A549 (cell line): Measurements from ENCODE around the gene ZNF280B. TPM values are rescaled to one million over a fixed set of nuclear protein-coding genes. Genes with fewer than 3 reads are reported as not detected.

ENCODE experiments used
- ATAC-seq, 2 experiments: fragments of 200-7000 bp in 1 of 2; fragments of >200 bp in 1 of 2; cut with Nextera tagmentation in 1 of 2; cut with Tn5 transposase in 1 of 2; 3 replicates each; pipeline versions ENCODE4 v1.8.0 to v1.9.1; 2018 to 2020; ENCODE audit warnings: mild to moderate bottlenecking in 1 of 2, moderate library complexity in 1 of 2
- CTCF ChIA-PET: fragments of 300-600 bp; sonication (Branson Sonifier 250); formaldehyde crosslinking; extraction: SDS; loops from one replicate; lab custom pipeline; 2021; ENCODE audit warnings: antibody characterized with exemption, inconsistent platforms; lab: Yijun Ruan, JAX
- POLR2A ChIA-PET: fragments of 350-600 bp; formaldehyde crosslinking; extraction: SDS; loops from one replicate; lab custom pipeline; 2021; ENCODE audit warnings: antibody characterized with exemption, inconsistent platforms; lab: Yijun Ruan, JAX
- DNase-seq, 2 experiments: peaks; one replicate each; pipeline versions ENCODE4 v3.0.0 to v3.0.0-alpha.2; 2011 to 2016; ENCODE audit warnings: low read depth in 1 of 2, low spot score in 1 of 2
- FAIRE-seq: peaks from 2 replicates; lab custom pipeline; 2011; peaks lifted over from hg19 to GRCh38; lab: Jason Lieb, UNC
- H3K27ac ChIP-seq, 2 experiments: fragments of >200 bp; sonication (Bioruptor Twin); formaldehyde crosslinking; 3 replicates each; pipeline ENCODE4 v1.5.1; 2016 to 2017
- H3K4me1 ChIP-seq: fragments of >200 bp; sonication (Bioruptor Twin); formaldehyde crosslinking; 3 replicates; pipeline ENCODE4 v1.6.1; 2016
- H3K4me2 ChIP-seq: fragments of >200 bp; sonication (Bioruptor Twin); formaldehyde crosslinking; 3 replicates; pipeline ENCODE4 v1.6.1; 2016
- H3K4me3 ChIP-seq: fragments of >200 bp; sonication (Bioruptor Twin); formaldehyde crosslinking; 3 replicates; pipeline ENCODE4 v1.5.1; 2016
- H3K9me3 ChIP-seq: fragments of >200 bp; sonication (Bioruptor Twin); formaldehyde crosslinking; 3 replicates; pipeline ENCODE4 v1.6.1; 2016
- BHLHE40 ChIP-seq: IDR thresholded peaks from 2 replicates; pipeline ENCODE4 v1.6.1; 2012; ENCODE audit warnings: low read depth, low read length, inconsistent platforms
- CBX2 ChIP-seq: fragments of 200-600 bp; sonication (generic); IDR thresholded peaks from 2 replicates; pipeline ENCODE4 v1.6.1; 2016; ENCODE audit warnings: low read depth, mild to moderate bottlenecking, borderline replicate concordance
- CHD2 ChIP-seq: fragments of 150-350 bp; IDR thresholded peaks from 2 replicates; pipeline ENCODE4 v1.6.1; 2014; ENCODE audit warnings: low read length; ENCODE audit not compliant: partially characterized antibody
- CHD4 ChIP-seq: fragments of 200-600 bp; sonication (generic); IDR thresholded peaks from 2 replicates; pipeline ENCODE4 v1.6.1; 2016; ENCODE audit warnings: antibody characterized with exemption, mild to moderate bottlenecking, borderline replicate concordance
- EHF ChIP-seq: fragments of 250-450 bp; sonication (Bioruptor Pico); IDR thresholded peaks from 2 replicates; pipeline ENCODE4 v1.5.0; 2020; ENCODE audit warnings: mild to moderate bottlenecking
- ESRRA ChIP-seq: fragments of 150-350 bp; IDR thresholded peaks from 2 replicates; pipeline ENCODE4 v1.6.1; 2014; ENCODE audit warnings: mild to moderate bottlenecking, low read length, borderline replicate concordance
- FOXS1 ChIP-seq: fragments of 250-450 bp; sonication (Bioruptor Pico); IDR thresholded peaks from 2 replicates; pipeline ENCODE4 v1.5.0; 2020; ENCODE audit warnings: mild to moderate bottlenecking, moderate library complexity
- JUN ChIP-seq, 2 experiments: fragments of >200 bp; sonication (Bioruptor Twin); formaldehyde crosslinking; IDR thresholded peaks; 2 replicates in 1 of 2; 3 replicates in 1 of 2; pipeline ENCODE4 v1.6.1; 2016 to 2017
- MAFK ChIP-seq: fragments of 450-650 bp; IDR thresholded peaks from 2 replicates; pipeline ENCODE4 v1.6.1; 2014; ENCODE audit not compliant: partially characterized antibody
- MAZ ChIP-seq: fragments of 150-350 bp; IDR thresholded peaks from 2 replicates; pipeline ENCODE4 v1.6.1; 2014; ENCODE audit warnings: antibody characterized with exemption, low read depth, low read length, borderline replicate concordance
- POLR2AphosphoS2 ChIP-seq: conservative IDR thresholded peaks from 2 replicates; pipeline ENCODE4 v1.6.1; 2012; ENCODE audit warnings: low read length, improper control_type of control experiment, inconsistent platforms
- RAD21 ChIP-seq, 2 experiments: fragments of >200 bp in 1 of 2; sonication (Bioruptor Twin) in 1 of 2; formaldehyde crosslinking in 1 of 2; IDR thresholded peaks in 1 of 2; conservative IDR thresholded peaks in 1 of 2; 2 replicates in 1 of 2; 3 replicates in 1 of 2; pipeline ENCODE4 v1.6.1; 2012 to 2018; ENCODE audit warnings: inconsistent platforms in 1 of 2
- RFX5 ChIP-seq: fragments of 450-650 bp; IDR thresholded peaks from 2 replicates; pipeline ENCODE4 v1.7.1; 2014; ENCODE audit warnings: antibody characterized with exemption, mild to moderate bottlenecking, moderate library complexity
- RNF2 ChIP-seq: fragments of 200-600 bp; sonication (generic); IDR thresholded peaks from 2 replicates; pipeline ENCODE4 v1.6.1; 2016; ENCODE audit warnings: low read depth, mild to moderate bottlenecking, antibody characterized with exemption, moderate library complexity, borderline replicate concordance
- SMC3 ChIP-seq: fragments of >200 bp; sonication (Bioruptor Twin); formaldehyde crosslinking; IDR thresholded peaks from 3 replicates; pipeline ENCODE4 v1.6.1; 2018; ENCODE audit warnings: inconsistent platforms
- ZFP36 ChIP-seq: fragments of 450-650 bp; IDR thresholded peaks from 2 replicates; pipeline ENCODE4 v1.6.1; 2014; ENCODE audit warnings: borderline replicate concordance; ENCODE audit not compliant: partially characterized antibody
- ZSCAN20 ChIP-seq: fragments of 250-450 bp; sonication (Bioruptor Pico); IDR thresholded peaks from 2 replicates; pipeline ENCODE4 v1.8.0; 2022; ENCODE audit warnings: mild to moderate bottlenecking, moderate library complexity
- WGBS: methylation state at CpG from one replicate; pipeline ENCODE4 v1.1.6; 2017; ENCODE audit errors: missing lambda C conversion rate; 5-methylcytosine and 5-hydroxymethylcytosine counted together
- polyA plus RNA-seq, 4 experiments: library from polyadenylated mRNA; depleted of rRNA in 3 of 4; stranded (reverse); fragments of >200 nt; fragmentation: RNase III in 1 of 4; extraction: RNeasy Plus Mini Kit Qiagen cat#74134 plus additional on column Dnase treatment in 1 of 4; gene quantifications; 2 replicates in 3 of 4; 3 replicates in 1 of 4; pipeline ENCODE4 v1.2.3, GENCODE V29; 2011 to 2017
- TF ChIP-seq, protein P1 (sequence below): fragments of 200-600 bp; sonication (generic); IDR thresholded peaks from 2 replicates; pipeline ENCODE4 v1.6.1; 2016; ENCODE audit warnings: antibody characterized with exemption, mild to moderate bottlenecking, moderate library complexity
- TF ChIP-seq, protein P2 (sequence below): IDR thresholded peaks from 2 replicates; pipeline ENCODE4 v1.6.1; 2012
- TF ChIP-seq, protein P3 (sequence below): IDR thresholded peaks from 2 replicates; pipeline ENCODE4 v1.6.1; 2012
- TF ChIP-seq, protein P4 (sequence below): fragments of >200 bp; sonication (Bioruptor Twin); formaldehyde crosslinking; IDR thresholded peaks from 2 replicates; pipeline ENCODE4 v1.6.1; 2016

ZNF280B gene
- polyA plus RNA-seq, 2 of the 4 experiments (the other 2 are of a cell fraction), result 2.3 to 5.1 TPM

DNA sequence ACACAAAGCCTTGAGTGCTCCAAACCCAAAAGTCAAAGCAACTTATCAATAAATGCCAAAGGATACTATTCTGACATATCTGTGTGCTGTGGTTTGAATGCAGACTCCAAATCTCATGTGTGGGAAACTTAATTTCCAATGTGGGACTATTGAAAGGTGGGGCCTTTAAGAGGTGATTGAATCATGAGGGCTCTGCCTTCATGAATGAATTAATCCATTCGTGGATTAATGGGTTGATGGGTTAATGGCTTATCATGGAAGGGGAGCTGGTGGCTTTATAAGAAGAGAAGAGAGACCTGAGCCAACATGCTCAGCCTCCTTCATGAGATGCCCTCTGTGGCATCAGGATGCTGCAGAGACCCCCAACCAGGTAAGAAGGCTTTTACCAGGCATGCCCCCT, 28.4 kb upstream of the ZNF280B start (continued):
- TF ChIP-seq, protein P1, sequence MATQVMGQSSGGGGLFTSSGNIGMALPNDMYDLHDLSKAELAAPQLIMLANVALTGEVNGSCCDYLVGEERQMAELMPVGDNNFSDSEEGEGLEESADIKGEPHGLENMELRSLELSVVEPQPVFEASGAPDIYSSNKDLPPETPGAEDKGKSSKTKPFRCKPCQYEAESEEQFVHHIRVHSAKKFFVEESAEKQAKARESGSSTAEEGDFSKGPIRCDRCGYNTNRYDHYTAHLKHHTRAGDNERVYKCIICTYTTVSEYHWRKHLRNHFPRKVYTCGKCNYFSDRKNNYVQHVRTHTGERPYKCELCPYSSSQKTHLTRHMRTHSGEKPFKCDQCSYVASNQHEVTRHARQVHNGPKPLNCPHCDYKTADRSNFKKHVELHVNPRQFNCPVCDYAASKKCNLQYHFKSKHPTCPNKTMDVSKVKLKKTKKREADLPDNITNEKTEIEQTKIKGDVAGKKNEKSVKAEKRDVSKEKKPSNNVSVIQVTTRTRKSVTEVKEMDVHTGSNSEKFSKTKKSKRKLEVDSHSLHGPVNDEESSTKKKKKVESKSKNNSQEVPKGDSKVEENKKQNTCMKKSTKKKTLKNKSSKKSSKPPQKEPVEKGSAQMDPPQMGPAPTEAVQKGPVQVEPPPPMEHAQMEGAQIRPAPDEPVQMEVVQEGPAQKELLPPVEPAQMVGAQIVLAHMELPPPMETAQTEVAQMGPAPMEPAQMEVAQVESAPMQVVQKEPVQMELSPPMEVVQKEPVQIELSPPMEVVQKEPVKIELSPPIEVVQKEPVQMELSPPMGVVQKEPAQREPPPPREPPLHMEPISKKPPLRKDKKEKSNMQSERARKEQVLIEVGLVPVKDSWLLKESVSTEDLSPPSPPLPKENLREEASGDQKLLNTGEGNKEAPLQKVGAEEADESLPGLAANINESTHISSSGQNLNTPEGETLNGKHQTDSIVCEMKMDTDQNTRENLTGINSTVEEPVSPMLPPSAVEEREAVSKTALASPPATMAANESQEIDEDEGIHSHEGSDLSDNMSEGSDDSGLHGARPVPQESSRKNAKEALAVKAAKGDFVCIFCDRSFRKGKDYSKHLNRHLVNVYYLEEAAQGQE, result no peak
- TF ChIP-seq JUN (IDR thresholded peaks at IDR 0.05) (no peak), RFX5 (no peak), ZSCAN20 (no peak), CHD2 (no peak), CHD4 (no peak), EHF (CRISPR knock-in tag) (no peak), FOXS1 (no peak), CBX2 (no peak), RAD21 (conservative IDR thresholded peaks at IDR 0.05 in 1 of 2, IDR thresholded peaks at IDR 0.05 in 1 of 2) (no peak)

DNA sequence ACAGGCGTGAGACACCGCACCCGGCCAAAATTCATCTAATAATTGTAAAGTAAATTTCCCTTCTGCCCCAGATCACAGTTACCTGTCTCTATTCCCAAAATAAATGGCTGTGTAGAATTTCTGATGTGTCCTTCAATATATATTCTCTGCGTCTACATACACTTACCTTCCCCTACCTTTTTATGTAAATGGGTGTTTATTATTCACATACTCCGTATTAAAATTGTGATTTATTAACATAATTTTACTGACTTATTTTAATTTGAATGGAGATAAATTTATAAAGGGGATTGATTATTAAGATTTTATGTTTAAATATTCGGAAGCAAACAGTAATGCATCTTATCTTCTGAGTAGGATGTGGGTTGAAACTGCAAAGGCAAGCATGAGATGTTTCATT, 28.0 kb upstream of the ZNF280B start:
- WGBS, result 50% methylated on average over 6 of the region's 6 CpGs
- no peaks in the 10 kb centered on the region for H3K9me3 ChIP-seq
- no peaks in the 10 kb centered on the region for H3K4me1 ChIP-seq
- ChIA-PET POLR2A (no interaction called here), CTCF (interaction anchor here (0.7 to 1.2 kb wide), 2 partner anchors 18 to 24 kb away, joined by 3 to 5 read pairs; no protein-coding TSS in a partner anchor)
- H3K27ac ChIP-seq, result no peak overlapping the region
- DNase-seq (no peak), ATAC-seq (no peak), FAIRE-seq (no peak)
- H3K4me3 ChIP-seq, result no peak overlapping the region
- TF ChIP-seq, protein P2, sequence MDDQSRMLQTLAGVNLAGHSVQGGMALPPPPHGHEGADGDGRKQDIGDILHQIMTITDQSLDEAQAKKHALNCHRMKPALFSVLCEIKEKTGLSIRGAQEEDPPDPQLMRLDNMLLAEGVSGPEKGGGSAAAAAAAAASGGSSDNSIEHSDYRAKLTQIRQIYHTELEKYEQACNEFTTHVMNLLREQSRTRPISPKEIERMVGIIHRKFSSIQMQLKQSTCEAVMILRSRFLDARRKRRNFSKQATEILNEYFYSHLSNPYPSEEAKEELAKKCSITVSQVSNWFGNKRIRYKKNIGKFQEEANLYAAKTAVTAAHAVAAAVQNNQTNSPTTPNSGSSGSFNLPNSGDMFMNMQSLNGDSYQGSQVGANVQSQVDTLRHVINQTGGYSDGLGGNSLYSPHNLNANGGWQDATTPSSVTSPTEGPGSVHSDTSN, result no peak
- TF ChIP-seq EHF (CRISPR knock-in tag) (no peak), POLR2AphosphoS2 (no peak), MAFK (no peak), RNF2 (no peak), RFX5 (no peak), CBX2 (no peak), RAD21 (conservative IDR thresholded peaks at IDR 0.05 in 1 of 2, IDR thresholded peaks at IDR 0.05 in 1 of 2) (no peak), MAZ (no peak)
- TF ChIP-seq, protein P3, sequence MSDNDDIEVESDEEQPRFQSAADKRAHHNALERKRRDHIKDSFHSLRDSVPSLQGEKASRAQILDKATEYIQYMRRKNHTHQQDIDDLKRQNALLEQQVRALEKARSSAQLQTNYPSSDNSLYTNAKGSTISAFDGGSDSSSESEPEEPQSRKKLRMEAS, result no peak
- TF ChIP-seq, protein P4, sequence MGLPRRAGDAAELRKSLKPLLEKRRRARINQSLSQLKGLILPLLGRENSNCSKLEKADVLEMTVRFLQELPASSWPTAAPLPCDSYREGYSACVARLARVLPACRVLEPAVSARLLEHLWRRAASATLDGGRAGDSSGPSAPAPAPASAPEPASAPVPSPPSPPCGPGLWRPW, result no peak
- no peak overlapping the region for H3K4me2 ChIP-seq

DNA sequence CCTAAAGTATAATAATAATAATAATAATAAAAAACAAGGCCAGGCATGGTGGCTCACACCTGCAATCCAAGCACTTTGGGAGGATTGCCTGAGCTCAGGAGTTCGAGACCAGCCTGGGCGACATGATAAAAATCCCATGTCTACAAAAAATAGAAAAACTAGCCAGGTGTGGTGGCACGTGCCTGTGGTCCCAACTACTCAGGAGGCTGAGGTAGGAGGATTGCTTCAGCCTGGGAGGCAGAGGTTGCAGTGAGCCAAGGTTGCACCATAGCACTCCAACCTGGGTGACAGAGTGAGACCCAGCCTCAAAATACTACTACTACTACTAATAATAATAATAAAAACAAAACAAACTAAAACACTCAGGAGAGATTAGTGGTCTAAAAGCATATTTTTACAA, 27.1 kb upstream of the ZNF280B start:
- Histone ChIP-seq H3K4me3 (no peak overlapping the region), H3K9me3 (no peaks in the 10 kb centered on the region), H3K4me2 (no peak overlapping the region), H3K4me1 (no peaks in the 10 kb centered on the region), H3K27ac (no peak overlapping the region)
- TF ChIP-seq, protein P4, result no peak
- TF ChIP-seq SMC3, result no peak
- TF ChIP-seq ZFP36, result no peak
- no peak for TF ChIP-seq CHD4
- no peak for TF ChIP-seq RNF2
- TF ChIP-seq RAD21 (conservative IDR thresholded peaks at IDR 0.05 in 1 of 2, IDR thresholded peaks at IDR 0.05 in 1 of 2), result no peak
- no peak for TF ChIP-seq BHLHE40
- no peak for TF ChIP-seq ESRRA
- FAIRE-seq (no peak), DNase-seq (no peak), ATAC-seq (no peak)
- WGBS, result 70% methylated on average over 3 of the region's 3 CpGs
- CTCF ChIA-PET, result interaction anchor here (0.6 to 1.2 kb wide), 3 partner anchors 19 to 128 kb away, joined by 3 to 5 read pairs (median 3); no protein-coding TSS in a partner anchor
- POLR2A ChIA-PET, result no interaction called here
